Activated CD8-positive, alpha-beta memory T cell treated with anti-CD3 and anti-CD28 coated beads for 1 hour (primary cell): ENCODE measurements around the gene CD47.

Source experiments
- DNase-seq, 2 donors: peaks; one replicate each; pipeline ENCODE4 v3.0.0-alpha.2; 2020; ENCODE audit warnings: low read depth in 1 of 2; ENCODE audit errors: extremely low read depth in 1 of 2

CD47 gene

DNA sequence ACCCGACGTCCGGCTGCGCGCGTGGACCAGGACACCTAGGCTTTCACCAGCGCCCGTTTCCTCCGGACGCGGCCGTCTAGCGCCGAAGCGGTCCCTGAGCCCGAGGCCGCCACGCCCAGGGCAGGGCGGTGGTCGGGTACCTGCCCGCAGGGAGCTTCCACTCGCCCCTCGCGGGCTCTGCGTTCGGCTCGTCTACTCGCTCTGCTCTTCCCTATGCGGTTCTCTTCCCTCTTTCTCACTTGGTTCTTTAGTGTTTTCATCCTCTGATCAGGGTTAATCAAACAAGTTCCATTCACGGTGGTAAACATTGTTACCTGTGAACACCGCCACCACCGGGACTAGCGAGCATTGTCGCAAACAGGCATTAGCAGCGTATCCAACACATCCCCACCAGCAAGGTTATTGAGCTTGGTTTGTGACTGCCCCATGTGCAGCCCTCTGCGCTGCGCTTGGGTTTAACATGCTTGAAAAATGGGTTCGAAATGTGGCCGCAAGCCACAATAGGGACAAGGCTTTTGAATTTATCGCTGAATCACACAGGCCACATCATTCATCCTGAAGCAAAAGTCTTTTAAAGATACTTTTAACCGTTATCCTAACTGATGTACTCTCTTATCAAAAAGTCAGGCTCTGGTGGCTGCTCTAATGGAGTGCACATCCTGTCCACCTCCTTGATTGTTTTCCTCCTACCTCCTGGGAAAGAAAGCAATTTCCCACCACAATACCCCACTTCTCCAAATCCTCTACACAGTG lies 843 bp upstream of the CD47 start:
- DNase-seq = no peak

DNA sequence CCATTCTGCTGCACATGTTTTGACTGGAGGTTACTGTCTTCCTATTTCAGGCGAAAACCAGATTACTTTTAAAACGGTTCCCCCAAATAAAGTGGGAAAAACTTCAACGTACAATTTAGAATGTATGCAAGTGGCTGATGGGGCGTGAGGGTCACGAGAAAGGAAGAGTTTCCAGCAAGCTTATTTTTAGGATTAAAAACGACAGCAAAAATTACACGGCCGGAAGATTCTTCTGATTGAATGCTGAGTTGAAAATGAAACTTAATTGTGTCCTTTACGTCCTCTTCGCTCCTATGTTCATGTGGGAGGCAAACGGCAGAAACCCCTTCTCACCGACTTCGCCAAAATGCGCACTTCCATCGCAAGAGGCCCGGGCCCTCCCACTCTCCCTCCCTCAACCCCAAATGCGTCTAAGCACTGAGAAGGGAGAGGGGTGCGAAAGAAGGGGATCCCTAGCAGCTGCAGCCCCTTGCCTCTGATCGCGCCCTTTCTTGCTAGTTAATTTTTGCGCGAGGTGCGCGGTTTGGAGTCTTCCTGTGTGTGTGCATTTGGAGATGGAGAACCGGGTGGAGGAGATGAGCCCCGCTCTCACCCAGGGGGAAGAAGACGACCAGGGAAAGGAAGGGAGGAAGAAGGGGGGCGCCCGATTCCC lies 656 bp downstream of the CD47 start:
- peak in 1 of 2 donors; percentile 25 for DNase-seq

DNA sequence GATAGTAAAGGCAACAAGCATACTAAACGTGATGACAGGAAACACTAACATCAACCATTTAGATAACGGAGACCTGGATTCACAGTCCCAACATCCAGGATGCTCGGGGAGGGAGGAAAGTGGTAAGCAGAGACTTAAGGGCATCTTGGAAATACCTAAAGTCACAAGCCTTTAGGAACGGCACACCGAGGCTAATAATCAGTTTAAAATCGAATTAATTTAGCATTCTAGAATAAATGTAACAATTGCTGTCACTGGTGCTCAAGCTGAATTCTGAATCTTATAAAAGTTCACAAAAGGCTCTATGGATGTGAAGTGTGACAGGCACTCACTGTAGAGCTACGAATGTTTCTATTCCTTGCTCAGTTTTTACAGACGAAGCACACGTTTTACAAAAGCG lies 1.3 kb downstream of the CD47 start:
- DNase-seq = no peak

DNA sequence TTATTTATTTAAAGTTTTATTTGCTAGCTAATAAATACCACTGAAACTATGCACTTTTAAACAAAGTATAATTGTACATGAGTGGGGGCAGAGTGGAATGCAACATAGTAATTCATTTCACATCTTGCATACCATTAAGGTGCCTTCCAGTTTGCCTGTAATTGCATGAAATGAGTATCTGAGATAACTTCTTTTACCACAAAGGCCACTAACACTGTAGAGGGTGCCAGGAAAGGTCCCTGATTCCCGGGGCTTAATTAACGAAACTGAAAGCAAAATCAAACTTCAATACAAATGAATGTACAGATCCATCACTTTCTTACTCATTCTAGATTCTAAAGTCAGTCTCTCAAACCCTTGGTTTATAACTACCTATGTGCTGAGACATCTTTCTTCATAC lies 2.1 kb downstream of the CD47 start:
- DNase-seq = no peak

DNA sequence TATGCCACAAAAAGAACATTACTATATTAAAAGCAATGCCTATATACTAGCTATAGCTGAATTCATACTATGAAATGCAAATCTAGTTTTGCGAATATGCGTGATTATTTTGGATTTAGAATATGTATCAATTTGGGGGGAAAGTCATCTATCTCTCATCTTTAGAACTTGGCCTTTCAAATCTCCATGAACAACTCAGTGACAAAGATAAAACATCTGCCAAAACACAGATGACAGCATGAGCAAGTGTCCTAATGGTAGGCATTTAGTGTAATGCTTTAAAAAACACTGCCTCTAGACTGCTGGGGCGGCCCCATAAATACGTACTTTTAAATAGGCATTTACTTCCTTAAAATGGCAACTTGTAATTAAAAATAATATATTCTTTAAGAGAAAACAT lies 2.7 kb downstream of the CD47 start:
- DNase-seq = no peak

DNA sequence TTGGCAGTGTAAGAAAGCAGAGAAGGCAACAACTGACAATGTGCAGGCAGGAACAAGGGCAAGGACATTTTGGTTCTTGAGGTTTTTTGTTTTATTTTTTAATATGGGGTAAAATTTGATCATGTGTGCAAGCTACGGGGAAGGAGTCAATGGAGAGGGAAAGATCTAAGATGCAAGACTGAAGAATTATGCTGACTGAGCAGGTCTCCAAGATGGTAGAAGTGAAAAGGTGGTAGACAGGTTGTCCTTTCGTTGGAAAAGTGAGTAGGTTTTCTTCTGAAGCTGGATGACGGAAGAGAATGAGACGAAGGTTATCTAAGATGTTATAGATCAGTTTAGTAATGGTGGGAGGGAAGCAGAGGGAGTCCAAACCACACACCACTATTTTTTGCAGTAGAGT lies 4.2 kb downstream of the CD47 start:
- DNase-seq = no peak

DNA sequence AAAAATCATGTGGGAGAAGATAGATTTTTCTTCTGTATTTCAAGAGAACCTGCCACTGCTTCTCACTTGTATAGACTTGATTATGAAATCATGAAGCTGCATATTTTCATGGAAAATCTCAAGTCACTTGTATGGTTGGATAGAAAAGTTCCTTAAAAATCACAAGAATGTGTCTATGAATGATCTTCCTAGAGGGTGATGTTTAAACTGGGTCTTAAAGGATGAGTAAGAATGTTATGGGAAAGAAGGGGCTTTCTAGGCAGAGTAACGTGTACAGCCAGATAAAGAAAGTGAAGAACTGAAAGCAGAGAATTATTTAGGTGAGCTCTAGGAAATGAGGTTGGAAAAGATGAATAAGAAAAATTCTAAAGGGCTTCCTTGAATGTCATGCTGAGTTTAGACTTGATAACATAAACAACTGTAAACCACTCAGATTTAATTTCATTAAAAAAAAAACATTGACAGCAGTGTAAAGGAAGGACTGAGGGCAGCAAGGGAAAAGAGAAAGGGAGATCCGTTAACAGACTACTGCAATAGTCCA lies 5.0 kb downstream of the CD47 start:
- no peak for DNase-seq

DNA sequence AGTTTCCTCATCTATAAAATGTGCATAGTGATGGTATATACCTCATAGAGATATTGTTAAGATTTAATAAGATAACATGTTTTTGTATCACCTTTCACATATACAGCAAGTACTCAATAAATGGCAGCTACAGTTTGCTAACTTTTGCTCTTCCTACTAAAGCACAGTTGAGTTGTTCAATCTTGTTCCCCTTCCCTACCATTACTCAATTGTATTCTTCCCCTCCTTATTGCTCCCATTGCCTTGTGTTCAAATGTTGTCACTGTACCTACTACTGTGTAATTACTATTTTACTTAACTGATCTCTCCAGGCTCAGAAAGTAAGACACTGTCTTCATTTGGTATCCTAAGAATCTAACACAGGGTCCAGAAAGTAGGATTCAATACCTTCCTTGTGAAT lies 5.5 kb downstream of the CD47 start:
- no peak for DNase-seq

DNA sequence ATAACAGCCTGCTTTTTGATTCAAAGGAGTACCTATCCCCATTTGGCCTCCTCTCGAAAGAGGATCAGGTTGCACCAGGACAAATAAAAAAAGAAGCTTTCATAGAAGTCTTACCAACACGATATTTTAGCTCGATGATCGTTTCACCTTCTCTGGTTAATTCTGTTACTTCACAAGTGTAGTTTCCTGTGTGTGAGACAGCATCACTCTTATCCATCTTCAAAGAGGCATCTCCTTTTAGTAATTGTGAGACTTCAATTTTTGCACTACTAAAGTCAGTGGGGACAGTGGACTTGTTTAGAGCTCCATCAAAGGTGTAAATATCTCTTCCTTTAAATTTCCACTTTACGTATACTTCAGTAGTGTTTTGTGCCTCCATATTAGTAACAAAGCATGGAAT lies 11.0 kb downstream of the CD47 start:
- DNase-seq = no peak

DNA sequence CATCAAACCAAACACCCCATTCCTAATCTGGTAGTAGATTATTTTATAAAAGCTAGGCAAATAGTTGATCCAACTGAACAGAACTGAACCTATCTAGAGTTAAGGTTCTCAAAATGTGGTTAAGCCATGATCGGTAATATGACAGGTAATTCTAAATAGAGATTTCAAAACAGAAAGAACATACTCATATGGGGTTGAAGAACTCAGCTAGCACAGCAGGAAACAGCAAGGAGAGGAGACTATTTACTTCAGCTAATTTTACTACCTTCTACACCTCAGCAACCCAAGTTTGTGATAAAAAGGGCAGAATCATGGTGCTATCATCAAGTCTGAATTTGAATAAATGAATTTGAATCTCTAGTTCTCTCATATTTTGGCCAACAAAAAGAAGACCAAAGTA lies 11.8 kb downstream of the CD47 start:
- DNase-seq = no peak

DNA sequence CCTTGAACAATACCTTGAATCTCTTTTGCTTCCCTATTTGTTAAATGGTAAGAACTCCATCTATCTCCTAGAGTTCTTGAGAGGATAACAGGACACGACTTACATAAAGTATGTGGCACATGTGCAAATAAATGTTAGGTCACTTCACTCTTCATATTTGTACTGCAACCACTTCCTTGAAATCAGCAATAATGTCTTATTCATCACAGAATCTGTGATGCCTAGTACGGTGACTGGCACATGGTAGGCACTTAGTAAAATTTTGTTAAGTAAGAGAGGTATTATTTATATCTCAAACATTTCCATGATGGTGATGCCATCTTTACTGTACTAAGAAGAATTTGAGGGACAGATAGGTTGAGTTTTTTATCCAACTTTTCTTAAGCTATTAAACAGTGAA lies 14.3 kb downstream of the CD47 start:
- no peak for DNase-seq

DNA sequence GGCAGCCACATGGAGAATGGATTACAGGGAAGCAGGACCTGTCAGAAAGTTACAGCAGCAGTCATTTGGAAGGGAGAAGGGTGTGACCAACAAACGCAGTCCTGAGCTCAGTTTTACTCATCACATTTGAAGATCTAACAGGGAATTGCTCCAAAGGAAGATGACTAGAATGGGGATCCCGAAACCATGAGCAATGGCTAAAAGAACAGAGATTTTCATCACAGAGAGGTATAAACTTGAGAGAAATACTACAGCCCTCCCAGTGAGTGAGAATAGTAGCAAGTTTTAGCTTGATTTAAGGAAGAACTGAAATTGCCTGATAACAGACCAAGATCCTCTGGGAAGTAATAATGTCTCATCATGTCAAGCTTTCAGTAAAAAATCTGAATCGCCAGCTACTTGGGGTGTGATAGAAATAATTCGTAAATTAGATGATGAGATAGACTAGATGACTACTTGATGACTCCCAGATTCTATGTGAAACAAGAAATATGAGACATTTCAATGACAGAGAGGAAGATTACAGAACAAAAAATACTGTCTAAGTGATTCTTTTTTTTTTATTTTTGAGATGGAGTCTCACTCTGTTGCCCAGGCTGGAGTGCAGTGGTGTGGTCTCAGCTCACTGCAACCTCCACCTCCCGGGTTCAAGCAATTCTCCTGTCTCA lies 16.9 kb downstream of the CD47 start:
- DNase-seq = no peak

DNA sequence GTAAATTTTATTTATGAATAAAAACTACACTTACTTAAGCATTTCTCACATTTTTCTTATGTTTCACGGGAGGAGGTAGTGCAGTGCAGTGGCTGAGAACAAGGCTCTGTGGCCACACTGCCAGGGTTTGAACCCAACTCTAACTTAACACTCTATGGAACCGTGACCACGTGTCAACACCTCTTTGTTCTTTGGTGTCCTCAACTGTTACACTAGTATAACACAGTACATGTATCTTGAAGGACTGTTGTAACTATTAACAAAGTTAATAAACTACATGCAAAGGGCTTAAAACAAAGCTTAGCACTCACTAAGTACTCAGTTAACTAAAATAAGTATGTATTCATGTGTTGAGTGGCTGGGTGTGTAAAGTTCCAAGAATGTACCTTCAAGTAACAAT lies 19.5 kb downstream of the CD47 start:
- no peak for DNase-seq

DNA sequence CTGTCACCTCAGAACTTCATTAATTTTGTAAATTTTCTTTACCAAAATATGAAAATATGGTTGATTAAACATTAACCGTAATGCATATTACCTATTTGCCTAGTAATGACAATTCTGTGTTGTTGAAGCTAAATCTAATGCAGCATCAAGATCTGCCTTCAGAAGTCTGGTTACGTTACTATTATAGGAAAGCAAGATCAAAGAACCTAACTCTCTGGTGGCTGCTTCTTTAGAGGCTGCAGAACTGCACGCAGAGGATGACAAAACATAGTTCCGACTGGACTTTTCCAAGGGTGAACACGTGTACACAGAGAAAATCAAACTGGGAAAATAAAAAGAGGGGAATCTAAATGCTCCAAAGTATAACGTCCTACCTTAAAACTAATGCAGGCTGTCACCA lies 20.5 kb downstream of the CD47 start:
- DNase-seq = no peak

DNA sequence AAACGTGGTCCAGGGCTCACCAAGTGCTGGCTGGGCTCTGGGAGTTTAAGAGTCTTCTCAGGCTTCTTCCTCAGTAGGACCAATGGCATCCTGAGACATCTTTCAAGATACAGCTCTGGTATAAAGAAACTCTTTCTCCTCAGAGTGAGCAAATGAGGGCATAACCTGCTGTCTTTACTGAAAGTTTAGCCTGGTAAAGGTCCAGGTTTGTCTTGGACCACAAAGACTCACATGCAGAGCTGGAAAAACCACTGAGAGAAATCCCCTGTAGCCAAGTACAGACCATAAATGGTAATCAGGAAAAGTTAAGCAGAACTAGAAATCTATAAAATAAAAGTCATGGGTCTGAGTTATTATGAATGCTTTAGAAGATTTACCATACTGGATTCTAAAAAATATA lies 23.1 kb downstream of the CD47 start:
- DNase-seq = no peak

DNA sequence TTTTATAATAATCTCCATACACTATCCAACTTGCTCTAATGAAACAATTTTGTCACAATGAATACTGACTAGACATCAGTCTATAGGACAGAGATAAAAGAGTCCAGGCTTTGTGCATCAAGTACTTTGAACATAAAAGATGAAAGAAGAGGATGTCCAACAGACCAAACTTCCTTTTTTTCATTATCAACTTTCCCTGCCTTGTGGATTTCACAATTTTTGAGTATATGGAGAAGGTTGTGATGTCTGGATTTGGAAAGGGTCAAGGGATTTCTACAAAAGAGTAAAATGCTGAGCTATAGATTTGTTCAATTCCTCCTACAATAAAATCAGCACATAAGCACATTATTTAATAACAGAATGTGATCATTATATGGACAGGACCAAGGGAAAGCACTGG lies 25.7 kb downstream of the CD47 start:
- DNase-seq = no peak

DNA sequence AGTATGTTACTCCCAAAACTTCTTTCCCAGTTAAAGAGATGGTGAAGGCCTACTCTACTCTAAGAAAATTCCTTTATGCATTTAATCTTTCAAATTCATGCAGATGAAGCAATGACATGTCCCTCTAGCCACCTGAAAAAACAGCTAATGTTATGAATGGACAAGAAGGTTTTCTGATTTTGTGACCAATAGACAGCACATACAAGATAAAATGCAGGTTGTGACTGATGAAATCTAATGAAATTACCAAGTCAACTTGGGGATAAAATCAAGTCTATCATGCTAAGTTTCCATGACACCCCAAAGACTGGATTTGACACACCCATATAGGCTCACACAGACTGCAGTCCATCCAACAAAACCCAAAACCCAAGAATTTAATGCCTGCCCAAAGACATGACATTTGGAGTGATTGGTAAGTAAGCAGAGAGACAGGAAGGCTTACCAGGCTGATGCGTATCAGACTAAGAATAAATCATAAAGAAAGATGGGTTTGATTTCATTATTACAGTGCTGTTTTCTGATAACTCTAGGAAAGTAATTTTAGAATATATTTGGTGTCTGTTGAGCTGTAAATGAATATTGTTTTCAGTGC lies 26.4 kb downstream of the CD47 start:
- DNase-seq = no peak

DNA sequence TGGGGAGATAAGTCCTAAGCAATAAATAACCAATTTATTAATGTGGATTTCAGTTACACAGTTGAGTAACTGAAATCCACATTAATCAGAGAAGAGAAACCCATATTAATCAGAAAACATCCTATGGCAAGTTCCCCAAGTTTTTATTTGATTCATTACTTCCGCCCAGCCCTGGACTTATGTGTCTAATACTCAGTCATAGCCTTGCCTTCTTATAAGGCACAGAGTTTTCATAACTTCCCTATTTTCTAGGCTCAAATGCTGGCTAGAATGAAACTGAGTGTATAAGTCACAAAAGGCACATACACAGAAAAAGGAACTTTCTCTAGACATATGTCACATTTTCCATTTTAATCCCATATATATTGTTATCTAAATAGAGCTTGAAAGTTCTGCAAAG lies 28.8 kb downstream of the CD47 start:
- DNase-seq = no peak

DNA sequence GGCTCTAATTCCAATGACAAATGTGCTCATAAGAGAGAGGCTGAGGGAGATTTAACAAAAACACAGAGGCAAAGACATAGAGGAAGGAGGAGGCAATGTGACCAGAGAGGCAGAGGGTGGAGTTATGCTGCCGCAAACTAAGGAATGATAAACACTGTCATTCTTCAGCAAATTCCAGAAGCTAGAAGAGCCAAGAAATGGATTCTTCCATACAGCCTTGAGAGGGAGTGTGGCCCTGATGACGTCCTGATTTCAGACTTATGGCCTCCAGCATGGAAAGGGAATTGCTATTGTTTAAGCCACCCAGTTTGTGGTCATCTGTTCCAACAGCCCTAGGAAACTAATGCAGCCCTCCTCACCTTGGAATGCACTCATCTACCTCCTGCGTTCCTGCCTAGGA lies 30.5 kb downstream of the CD47 start:
- DNase-seq = no peak

DNA sequence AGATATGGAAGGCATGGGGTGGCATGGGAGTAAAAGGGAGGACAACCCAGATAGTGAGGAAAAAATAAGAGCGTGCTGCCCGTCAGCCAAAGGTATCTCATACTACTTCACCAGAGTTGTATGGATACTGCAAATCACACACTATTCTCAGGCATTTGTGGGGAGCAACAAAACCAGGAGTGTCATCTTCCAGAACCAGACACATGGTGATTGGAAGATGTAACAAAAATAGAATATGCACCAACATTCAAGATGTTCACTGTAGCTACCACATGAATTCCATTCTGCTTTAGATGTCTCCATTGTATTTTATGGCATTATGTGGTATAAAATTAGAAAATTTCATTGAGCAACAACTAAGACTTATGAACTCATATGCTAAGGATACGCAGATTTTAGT lies 34.9 kb downstream of the CD47 start:
- DNase-seq = no peak

DNA sequence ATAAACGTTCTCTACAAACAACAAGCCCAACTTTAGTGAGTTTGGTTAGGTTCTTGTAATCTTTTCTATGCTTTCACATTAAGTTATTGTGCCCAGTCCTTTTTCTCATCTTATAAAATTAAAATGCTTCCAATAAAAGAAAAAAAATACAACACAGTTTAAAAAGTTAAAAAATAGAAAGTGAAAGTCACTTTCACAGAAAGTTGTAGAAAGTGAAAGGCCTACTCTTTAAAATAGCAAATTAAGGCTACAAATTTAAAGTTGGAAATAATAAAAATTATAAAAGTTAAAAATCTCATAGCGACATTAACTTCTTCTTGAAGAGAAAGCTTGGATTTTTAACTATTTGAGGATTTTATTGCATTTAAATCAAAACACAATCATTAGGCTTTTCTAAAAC lies 35.9 kb downstream of the CD47 start:
- DNase-seq = no peak

DNA sequence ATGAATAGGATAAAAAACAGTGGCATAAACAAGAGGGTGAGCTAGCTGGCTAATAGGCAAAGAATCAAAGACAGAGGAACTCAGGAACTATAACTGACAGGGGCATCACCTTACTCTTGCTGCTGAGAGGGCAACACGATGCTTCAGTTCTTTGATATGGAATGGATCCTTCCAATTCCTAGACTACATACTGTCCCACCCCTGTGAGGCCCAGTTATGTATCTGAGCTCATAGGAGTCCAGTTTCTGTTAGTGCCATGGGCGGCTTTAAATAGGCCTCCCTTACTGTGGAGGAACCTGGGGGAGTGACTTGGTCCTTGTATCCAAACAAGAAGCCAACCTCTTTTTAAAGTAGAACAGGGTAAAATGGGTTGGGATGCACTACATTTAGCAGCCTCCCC lies 37.3 kb downstream of the CD47 start:
- DNase-seq = no peak
